SK-N-SH treated with all-trans-retinoic acid at 6 μM for 48 hours (cell line): ENCODE results near the gene SMARCC2.

Source experiments
- ATAC-seq: fragments of 200-7000 bp; cut with Tn5 transposase; 3 replicates; pipeline ENCODE4 v1.9.1; 2020; ENCODE audit warnings: mild to moderate bottlenecking, moderate library complexity
- ARNTL ChIP-seq: fragments of 450-650 bp; formaldehyde crosslinking; IDR thresholded peaks from 2 replicates; pipeline ENCODE4 v1.5.0; 2020; ENCODE audit warnings: low read depth, mild to moderate bottlenecking, moderate library complexity, borderline replicate concordance
- BACH2 ChIP-seq: fragments of 250-450 bp; sonication (Bioruptor Pico); IDR thresholded peaks from 2 replicates; pipeline ENCODE4 v1.9.0; 2021; ENCODE audit warnings: mild to moderate bottlenecking, borderline replicate concordance
- ESRRG ChIP-seq: fragments of 250-450 bp; sonication (Bioruptor Pico); IDR thresholded peaks from 2 replicates; pipeline ENCODE4 v1.6.1; 2021; ENCODE audit warnings: mild to moderate bottlenecking
- GLIS3 ChIP-seq: fragments of 250-450 bp; sonication (Bioruptor Pico); IDR thresholded peaks from 2 replicates; pipeline ENCODE4 v1.5.0; 2020; ENCODE audit warnings: mild to moderate bottlenecking, moderate library complexity
- ISL1 ChIP-seq: fragments of 250-450 bp; sonication (Bioruptor Pico); IDR thresholded peaks from 2 replicates; pipeline ENCODE4 v2.1.2; 2022; ENCODE audit warnings: mild to moderate bottlenecking, moderate library complexity
- OSR1 ChIP-seq: fragments of 250-450 bp; sonication (Bioruptor Pico); IDR thresholded peaks from 2 replicates; pipeline ENCODE4 v1.8.0; 2022; ENCODE audit warnings: moderate library complexity, mild to moderate bottlenecking, inconsistent platforms
- POU6F1 ChIP-seq: fragments of 250-450 bp; sonication (Bioruptor Pico); IDR thresholded peaks from 2 replicates; pipeline ENCODE4 v1.8.0; 2021; ENCODE audit warnings: low read depth, mild to moderate bottlenecking, moderate library complexity, borderline replicate concordance
- PPARA ChIP-seq: fragments of 250-450 bp; sonication (Bioruptor Pico); IDR thresholded peaks from 2 replicates; pipeline ENCODE4 v1.5.0; 2020; ENCODE audit warnings: mild to moderate bottlenecking, borderline replicate concordance
- RARB ChIP-seq: fragments of 250-450 bp; sonication (Bioruptor Pico); IDR thresholded peaks from 2 replicates; pipeline ENCODE4 v1.8.0; 2021; ENCODE audit warnings: mild to moderate bottlenecking, moderate library complexity
- SNAI2 ChIP-seq: fragments of 250-450 bp; sonication (Bioruptor Pico); IDR thresholded peaks from 2 replicates; pipeline ENCODE4 v1.5.0; 2020; ENCODE audit warnings: mild to moderate bottlenecking, moderate library complexity
- TOX ChIP-seq: fragments of 250-450 bp; sonication (Bioruptor Pico); IDR thresholded peaks from 2 replicates; pipeline ENCODE4 v1.8.0; 2021; ENCODE audit warnings: mild to moderate bottlenecking, moderate library complexity, borderline replicate concordance
- ZC3H10 ChIP-seq: fragments of 250-450 bp; sonication (Bioruptor Pico); IDR thresholded peaks from 2 replicates; pipeline ENCODE4 v1.5.1; 2021; ENCODE audit warnings: mild to moderate bottlenecking, moderate library complexity
- ZFP3 ChIP-seq: fragments of 250-450 bp; sonication (Bioruptor Pico); IDR thresholded peaks from 2 replicates; pipeline ENCODE4 v1.5.0; 2020; ENCODE audit warnings: mild to moderate bottlenecking, moderate library complexity
- ZFP30 ChIP-seq: fragments of 450-650 bp; formaldehyde crosslinking; IDR thresholded peaks from 2 replicates; pipeline ENCODE4 v1.5.0; 2022; ENCODE audit warnings: mild to moderate bottlenecking, moderate library complexity
- ZNF565 ChIP-seq: fragments of 450-650 bp; formaldehyde crosslinking; conservative IDR thresholded peaks from 2 replicates; pipeline ENCODE4 v1.5.0; 2020; ENCODE audit warnings: low read depth, mild to moderate bottlenecking, moderate library complexity
- ZNF70 ChIP-seq: fragments of 450-650 bp; formaldehyde crosslinking; IDR thresholded peaks from 2 replicates; pipeline ENCODE4 v1.5.0; 2020; ENCODE audit warnings: mild to moderate bottlenecking, moderate library complexity
- ZNF8 ChIP-seq: fragments of 450-650 bp; formaldehyde crosslinking; IDR thresholded peaks from 2 replicates; pipeline ENCODE4 v1.5.0; 2020; ENCODE audit warnings: mild to moderate bottlenecking, moderate library complexity
- TF ChIP-seq, protein P1 (sequence below): fragments of 250-450 bp; sonication (Bioruptor Pico); IDR thresholded peaks from 2 replicates; pipeline ENCODE4 v1.5.0; 2020; ENCODE audit warnings: mild to moderate bottlenecking, moderate library complexity
- TF ChIP-seq, protein P2 (sequence below): fragments of 250-450 bp; sonication (Bioruptor Pico); IDR thresholded peaks from 2 replicates; pipeline ENCODE4 v1.5.1; 2020; ENCODE audit warnings: low read depth, mild to moderate bottlenecking, moderate library complexity

The SMARCC2 gene

DNA sequence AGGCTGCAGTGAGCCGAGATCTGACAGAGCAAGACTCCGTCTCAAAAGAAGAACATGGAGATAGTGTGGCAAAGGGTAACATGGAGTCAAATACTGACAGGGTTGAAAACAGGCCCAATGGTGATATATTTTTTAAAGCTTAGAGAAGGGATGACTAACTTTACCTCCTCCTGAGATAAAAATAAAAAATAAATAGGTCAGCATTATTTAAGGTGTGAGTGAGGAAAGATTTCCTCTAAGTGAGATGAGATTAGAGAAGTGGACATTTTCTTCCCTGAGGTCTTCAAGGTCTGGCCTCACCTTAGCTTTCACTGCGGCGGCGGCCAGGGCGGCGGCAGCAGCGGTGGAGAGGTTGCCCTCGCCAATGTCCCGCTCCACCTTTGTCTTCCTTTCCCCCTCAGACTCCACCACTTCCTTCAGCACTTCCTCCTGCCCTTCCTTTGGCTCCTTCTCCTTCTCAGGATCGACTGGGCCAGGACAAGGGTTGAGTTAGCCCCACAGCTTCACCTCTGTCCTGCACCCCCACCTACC, 20.0 kb downstream of the SMARCC2 start (continued):
- no peak for TF ChIP-seq PPARA (CRISPR knock-in tag)
- TF ChIP-seq ZNF565 (CRISPR knock-in tag), result no peak
- no peak for TF ChIP-seq ZC3H10 (CRISPR knock-in tag)

- ATAC-seq, result peak; percentile 2
- TF ChIP-seq BACH2 (no peak), PPARA (CRISPR knock-in tag) (no peak), RARB (CRISPR knock-in tag) (no peak), SNAI2 (CRISPR knock-in tag) (no peak), ZNF8 (CRISPR knock-in tag) (no peak), ARNTL (no peak), GLIS3 (no peak)
- TF ChIP-seq, protein P1, sequence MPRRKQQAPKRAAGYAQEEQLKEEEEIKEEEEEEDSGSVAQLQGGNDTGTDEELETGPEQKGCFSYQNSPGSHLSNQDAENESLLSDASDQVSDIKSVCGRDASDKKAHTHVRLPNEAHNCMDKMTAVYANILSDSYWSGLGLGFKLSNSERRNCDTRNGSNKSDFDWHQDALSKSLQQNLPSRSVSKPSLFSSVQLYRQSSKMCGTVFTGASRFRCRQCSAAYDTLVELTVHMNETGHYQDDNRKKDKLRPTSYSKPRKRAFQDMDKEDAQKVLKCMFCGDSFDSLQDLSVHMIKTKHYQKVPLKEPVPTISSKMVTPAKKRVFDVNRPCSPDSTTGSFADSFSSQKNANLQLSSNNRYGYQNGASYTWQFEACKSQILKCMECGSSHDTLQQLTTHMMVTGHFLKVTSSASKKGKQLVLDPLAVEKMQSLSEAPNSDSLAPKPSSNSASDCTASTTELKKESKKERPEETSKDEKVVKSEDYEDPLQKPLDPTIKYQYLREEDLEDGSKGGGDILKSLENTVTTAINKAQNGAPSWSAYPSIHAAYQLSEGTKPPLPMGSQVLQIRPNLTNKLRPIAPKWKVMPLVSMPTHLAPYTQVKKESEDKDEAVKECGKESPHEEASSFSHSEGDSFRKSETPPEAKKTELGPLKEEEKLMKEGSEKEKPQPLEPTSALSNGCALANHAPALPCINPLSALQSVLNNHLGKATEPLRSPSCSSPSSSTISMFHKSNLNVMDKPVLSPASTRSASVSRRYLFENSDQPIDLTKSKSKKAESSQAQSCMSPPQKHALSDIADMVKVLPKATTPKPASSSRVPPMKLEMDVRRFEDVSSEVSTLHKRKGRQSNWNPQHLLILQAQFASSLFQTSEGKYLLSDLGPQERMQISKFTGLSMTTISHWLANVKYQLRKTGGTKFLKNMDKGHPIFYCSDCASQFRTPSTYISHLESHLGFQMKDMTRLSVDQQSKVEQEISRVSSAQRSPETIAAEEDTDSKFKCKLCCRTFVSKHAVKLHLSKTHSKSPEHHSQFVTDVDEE (CRISPR knock-in tag), result no peak
Observed at GRCh38 chr12:56165369-56165768, 23.9 kb downstream of the SMARCC2 start.

- peak; percentile 3; the same call in 2 of the 3 replicates for ATAC-seq
- TF ChIP-seq ESRRG (CRISPR knock-in tag) (no peak), TOX (CRISPR knock-in tag) (no peak), ZFP3 (no peak), SNAI2 (CRISPR knock-in tag) (no peak), ZNF70 (CRISPR knock-in tag) (no peak), ZC3H10 (CRISPR knock-in tag) (no peak), BACH2 (no peak), ZNF565 (CRISPR knock-in tag) (no peak), ISL1 (CRISPR knock-in tag) (no peak), OSR1 (no peak), ZFP30 (CRISPR knock-in tag) (no peak), GLIS3 (no peak), ARNTL (no peak)
- TF ChIP-seq, protein P1 (CRISPR knock-in tag), result no peak
- TF ChIP-seq, protein P2, sequence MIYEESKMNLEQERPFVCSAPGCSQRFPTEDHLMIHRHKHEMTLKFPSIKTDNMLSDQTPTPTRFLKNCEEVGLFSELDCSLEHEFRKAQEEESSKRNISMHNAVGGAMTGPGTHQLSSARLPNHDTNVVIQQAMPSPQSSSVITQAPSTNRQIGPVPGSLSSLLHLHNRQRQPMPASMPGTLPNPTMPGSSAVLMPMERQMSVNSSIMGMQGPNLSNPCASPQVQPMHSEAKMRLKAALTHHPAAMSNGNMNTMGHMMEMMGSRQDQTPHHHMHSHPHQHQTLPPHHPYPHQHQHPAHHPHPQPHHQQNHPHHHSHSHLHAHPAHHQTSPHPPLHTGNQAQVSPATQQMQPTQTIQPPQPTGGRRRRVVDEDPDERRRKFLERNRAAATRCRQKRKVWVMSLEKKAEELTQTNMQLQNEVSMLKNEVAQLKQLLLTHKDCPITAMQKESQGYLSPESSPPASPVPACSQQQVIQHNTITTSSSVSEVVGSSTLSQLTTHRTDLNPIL (CRISPR knock-in tag), result no peak
Observed at GRCh38 chr12:56164345-56164729, 24.9 kb downstream of the SMARCC2 start.

DNA sequence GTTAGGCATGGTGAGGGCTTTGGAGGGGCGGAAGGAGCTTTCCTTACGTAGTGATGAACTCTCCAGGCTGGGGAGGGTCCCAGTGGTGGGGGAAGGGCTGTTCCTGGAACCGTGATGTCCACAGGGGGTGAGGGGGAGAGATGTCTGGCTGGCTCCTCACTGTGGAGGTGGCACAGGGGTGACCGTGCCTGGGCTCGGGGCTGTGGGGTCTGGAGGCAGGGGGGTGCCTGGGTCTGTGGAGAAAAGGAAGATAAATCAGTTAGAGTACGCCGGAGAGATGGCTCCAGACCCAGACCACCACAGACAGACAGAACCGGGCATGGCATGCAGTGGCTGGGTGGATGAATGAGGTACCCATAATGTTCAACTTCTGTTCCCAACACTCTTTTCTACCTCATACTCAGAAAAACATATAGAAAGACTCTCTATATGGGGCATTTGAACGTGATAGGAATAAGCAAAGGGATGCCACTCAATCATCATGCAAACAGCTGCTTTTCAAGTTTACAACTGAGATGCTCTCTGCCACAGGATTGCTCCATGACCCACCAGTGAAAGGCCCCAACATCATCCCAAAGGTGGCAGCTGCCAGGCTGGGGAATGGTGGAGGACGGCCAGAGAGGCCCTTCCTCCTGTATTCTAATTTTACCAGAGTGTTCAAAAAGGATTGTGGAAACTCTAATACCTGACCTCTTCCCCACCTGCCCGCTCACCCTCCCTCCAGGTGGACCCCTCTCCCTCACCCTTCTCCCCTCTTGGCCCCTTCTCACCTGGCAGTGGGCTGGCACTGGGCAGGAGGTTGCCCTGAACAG, 25.5 kb downstream of the SMARCC2 start:
- ATAC-seq, result peak; percentile 2; the same call in 2 of the 3 replicates
- TF ChIP-seq TOX (CRISPR knock-in tag) (peak; percentile 38; the same call in 1 of the 2 replicates), ZNF70 (CRISPR knock-in tag) (no peak), RARB (CRISPR knock-in tag) (no peak), POU6F1 (CRISPR knock-in tag) (no peak), ZC3H10 (CRISPR knock-in tag) (no peak)
- TF ChIP-seq, all 23 proteins: peak for 1
